Erythroblast (primary cell): ENCODE results near the gene ARMC6.

ENCODE experiments used
- GATA1 ChIP-seq: IDR thresholded peaks from 2 replicates; pipeline ENCODE4 v1.6.1; 2011; ENCODE audit warnings: low read depth, mild to moderate bottlenecking, control low read depth, low read length, moderate library complexity
- POLR2A ChIP-seq: IDR thresholded peaks from 2 replicates; pipeline ENCODE4 v1.6.1; 2011; ENCODE audit warnings: mild to moderate bottlenecking, low read length

DNA sequence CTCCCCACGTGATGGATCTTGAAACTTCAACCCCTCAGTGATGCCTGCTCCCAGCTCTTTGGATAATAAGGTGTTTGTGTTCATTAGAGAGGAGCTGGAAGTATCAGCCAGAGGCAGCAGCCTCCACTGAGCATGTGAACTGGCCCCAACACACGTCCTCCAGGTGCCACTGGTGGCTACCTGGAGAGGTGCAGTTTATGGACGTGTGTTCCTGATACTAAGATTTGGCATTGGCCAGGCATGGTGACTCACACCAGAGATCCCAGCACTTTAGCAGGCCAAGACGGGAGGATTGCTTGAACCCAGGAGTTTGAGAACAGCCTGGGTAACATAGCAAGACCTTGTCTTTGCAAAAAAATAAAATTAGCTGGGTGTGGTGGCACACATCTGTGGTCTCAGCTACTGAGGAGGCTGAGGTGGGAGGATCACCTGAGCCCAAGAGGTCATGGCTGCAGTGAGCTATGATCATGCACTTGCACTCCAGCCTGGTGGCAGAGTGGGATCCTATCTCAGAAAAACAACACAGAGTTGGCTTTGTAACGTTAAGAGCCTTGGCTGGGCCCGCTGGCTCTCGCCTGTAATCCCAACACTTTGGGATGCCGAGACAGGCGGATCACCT lies 64.8 kb downstream of the ARMC6 start:
- TF ChIP-seq POLR2A (no peak), GATA1 (no peak)
